Mesothelial cell of epicardium (in vitro differentiated cells): ENCODE data around the gene NPFFR1. TPM values are rescaled to one million over a fixed set of nuclear protein-coding genes. Genes with fewer than 3 reads are reported as not detected.

ENCODE experiments used
- DNase-seq, 2 experiments: peaks; one replicate each; pipeline ENCODE4 v3.0.0; 2021; ENCODE audit warnings: low spot score in 2 of 2; ENCODE audit not compliant: unreplicated experiment in 2 of 2
- H3K27ac Mint-ChIP-seq: 2 replicates; pipeline ENCODE4 v1.8.0; 2021; ENCODE audit warnings: mixed read lengths
- H3K27me3 Mint-ChIP-seq: 2 replicates; pipeline ENCODE4 v1.8.0; 2021; ENCODE audit warnings: low read depth, mixed read lengths
- H3K36me3 Mint-ChIP-seq: 2 replicates; pipeline ENCODE4 v1.8.0; 2021; ENCODE audit warnings: mixed read lengths
- H3K4me1 Mint-ChIP-seq: 2 replicates; pipeline ENCODE4 v1.8.0; 2021; ENCODE audit warnings: mixed read lengths
- H3K4me3 Mint-ChIP-seq: 2 replicates; pipeline ENCODE4 v1.8.0; 2021; ENCODE audit warnings: mild to moderate bottlenecking, moderate library complexity, mixed read lengths
- H3K9me3 Mint-ChIP-seq: 2 replicates; pipeline ENCODE4 v1.8.0; 2021; ENCODE audit warnings: mixed read lengths
- total RNA-seq: library from RNA; stranded (reverse); gene quantifications from 3 replicates; pipeline ENCODE4 v1.2.1, GENCODE V29; 2021
- TF ChIP-seq, protein P1 (sequence below): fragments of 200-600 bp; sonication (generic); IDR thresholded peaks from one replicate; pipeline ENCODE4 v1.5.0; 2021; ENCODE audit warnings: antibody characterized with exemption; ENCODE audit not compliant: unreplicated experiment

The NPFFR1 gene
- total RNA-seq, 1 donor from 2014 or later = 0.13 TPM

- H3K27ac Mint-ChIP-seq = no peak overlapping the region
- H3K27me3 Mint-ChIP-seq = peaks cover 20% of the 10 kb centered on the region
- H3K36me3 Mint-ChIP-seq = no peaks in the 10 kb centered on the region
- peaks cover 5% of the 10 kb centered on the region for H3K9me3 Mint-ChIP-seq
- no peaks in the 10 kb centered on the region for H3K4me1 Mint-ChIP-seq
- TF ChIP-seq, protein P1, sequence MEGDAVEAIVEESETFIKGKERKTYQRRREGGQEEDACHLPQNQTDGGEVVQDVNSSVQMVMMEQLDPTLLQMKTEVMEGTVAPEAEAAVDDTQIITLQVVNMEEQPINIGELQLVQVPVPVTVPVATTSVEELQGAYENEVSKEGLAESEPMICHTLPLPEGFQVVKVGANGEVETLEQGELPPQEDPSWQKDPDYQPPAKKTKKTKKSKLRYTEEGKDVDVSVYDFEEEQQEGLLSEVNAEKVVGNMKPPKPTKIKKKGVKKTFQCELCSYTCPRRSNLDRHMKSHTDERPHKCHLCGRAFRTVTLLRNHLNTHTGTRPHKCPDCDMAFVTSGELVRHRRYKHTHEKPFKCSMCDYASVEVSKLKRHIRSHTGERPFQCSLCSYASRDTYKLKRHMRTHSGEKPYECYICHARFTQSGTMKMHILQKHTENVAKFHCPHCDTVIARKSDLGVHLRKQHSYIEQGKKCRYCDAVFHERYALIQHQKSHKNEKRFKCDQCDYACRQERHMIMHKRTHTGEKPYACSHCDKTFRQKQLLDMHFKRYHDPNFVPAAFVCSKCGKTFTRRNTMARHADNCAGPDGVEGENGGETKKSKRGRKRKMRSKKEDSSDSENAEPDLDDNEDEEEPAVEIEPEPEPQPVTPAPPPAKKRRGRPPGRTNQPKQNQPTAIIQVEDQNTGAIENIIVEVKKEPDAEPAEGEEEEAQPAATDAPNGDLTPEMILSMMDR = no peak
- H3K4me3 Mint-ChIP-seq = no peak overlapping the region
- no peak for DNase-seq
Measured at GRCh38 chr10:70274643-70275042, 9.2 kb downstream of the NPFFR1 start.

- H3K27ac Mint-ChIP-seq = no peak overlapping the region
- peaks cover 15% of the 10 kb centered on the region for H3K27me3 Mint-ChIP-seq
- H3K4me1 Mint-ChIP-seq = no peaks in the 10 kb centered on the region
- no peak for DNase-seq
- peaks cover 5% of the 10 kb centered on the region for H3K9me3 Mint-ChIP-seq
- no peaks in the 10 kb centered on the region for H3K36me3 Mint-ChIP-seq
- no peak overlapping the region for H3K4me3 Mint-ChIP-seq
- TF ChIP-seq, protein P1 = peak; percentile 83
Measured at GRCh38 chr10:70272925-70273316, 10.9 kb downstream of the NPFFR1 start.

- H3K4me1 Mint-ChIP-seq = no peaks in the 10 kb centered on the region
- peaks cover 12% of the 10 kb centered on the region for H3K27me3 Mint-ChIP-seq
- H3K4me3 Mint-ChIP-seq = no peak overlapping the region
- no peaks in the 10 kb centered on the region for H3K36me3 Mint-ChIP-seq
- H3K9me3 Mint-ChIP-seq = peaks cover 5% of the 10 kb centered on the region
- TF ChIP-seq, protein P1 = no peak
- H3K27ac Mint-ChIP-seq = no peak overlapping the region
- DNase-seq = no peak
Measured at GRCh38 chr10:70271996-70272924, 11.5 kb downstream of the NPFFR1 start.

DNA sequence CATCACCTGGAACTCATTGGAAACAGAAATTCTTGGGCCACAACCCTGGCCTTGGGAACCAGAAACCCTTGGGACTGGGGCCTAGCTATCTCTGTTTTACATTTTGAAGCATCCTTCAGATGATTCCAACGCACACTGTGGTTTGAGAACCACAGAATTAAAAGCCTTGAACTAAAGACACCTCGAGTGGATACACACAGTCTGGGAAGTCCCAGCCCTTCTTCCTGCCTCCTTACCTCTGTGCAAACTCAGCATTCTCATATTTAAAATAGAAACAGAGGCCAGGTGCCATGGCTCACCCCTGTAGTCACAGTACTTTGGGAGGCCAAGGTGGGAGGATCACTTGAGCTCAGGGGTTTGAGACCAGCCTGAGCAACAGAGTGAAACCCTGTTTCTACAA is 12.9 kb downstream of the NPFFR1 start:
- H3K4me3 Mint-ChIP-seq = no peak overlapping the region
- no peak for DNase-seq
- H3K4me1 Mint-ChIP-seq = no peaks in the 10 kb centered on the region
- no peaks in the 10 kb centered on the region for H3K36me3 Mint-ChIP-seq
- TF ChIP-seq, protein P1 = no peak
- H3K27me3 Mint-ChIP-seq = peaks cover 19% of the 10 kb centered on the region
- H3K27ac Mint-ChIP-seq = no peak overlapping the region
- H3K9me3 Mint-ChIP-seq = peaks cover 3% of the 10 kb centered on the region

- Mint-ChIP-seq H3K27ac (no peak overlapping the region), H3K4me1 (no peaks in the 10 kb centered on the region), H3K36me3 (no peaks in the 10 kb centered on the region), H3K9me3 (no peaks in the 10 kb centered on the region), H3K27me3 (peaks cover 20% of the 10 kb centered on the region), H3K4me3 (no peak overlapping the region)
- no peak for DNase-seq
- TF ChIP-seq, protein P1 = no peak
Measured at GRCh38 chr10:70269741-70270140, 14.1 kb downstream of the NPFFR1 start.
